Subcutaneous adipose tissue (tissue), 4 donors: ENCODE measurements around the gene NUP35. TPM values are rescaled to one million over a fixed set of nuclear protein-coding genes. Genes with fewer than 3 reads are reported as not detected.

ENCODE experiments used
- total RNA-seq, 4 donors: library from RNA; depleted of rRNA; stranded (reverse); fragments of >200 nt; gene quantifications; one replicate each; pipeline ENCODE4 v1.1.0, GENCODE V29; 2016
- TF ChIP-seq, protein P1 (sequence below): fragments of 450-650 bp; IDR thresholded peaks from one replicate; pipeline ENCODE4 v1.5.1; 2016; ENCODE audit warnings: low read depth, mild to moderate bottlenecking, control low read depth, antibody characterized with exemption, moderate library complexity

The NUP35 gene
- total RNA-seq, 4 donors from 2014 or later = 5.8 to 21.5 (median 10.9) TPM

DNA sequence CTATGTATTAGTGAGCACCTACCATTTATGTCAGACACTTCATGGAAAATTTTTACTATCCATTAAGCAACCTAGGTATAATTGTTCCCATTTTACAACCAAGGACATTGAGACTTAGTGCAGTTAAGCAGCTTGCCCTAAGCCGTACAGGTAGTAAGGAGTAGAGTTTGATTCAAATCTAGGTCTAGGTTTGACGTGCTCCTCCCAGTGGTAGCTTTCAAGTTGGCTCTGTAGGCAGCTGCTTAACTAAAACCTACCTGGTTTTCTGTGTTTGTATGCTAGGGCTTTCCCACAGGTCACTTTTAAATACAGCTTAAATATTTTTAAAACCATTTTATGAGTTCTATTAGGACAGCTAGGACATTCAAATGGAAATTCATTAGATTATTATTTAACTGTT lies 69.7 kb downstream of the NUP35 start:
- TF ChIP-seq, protein P1, sequence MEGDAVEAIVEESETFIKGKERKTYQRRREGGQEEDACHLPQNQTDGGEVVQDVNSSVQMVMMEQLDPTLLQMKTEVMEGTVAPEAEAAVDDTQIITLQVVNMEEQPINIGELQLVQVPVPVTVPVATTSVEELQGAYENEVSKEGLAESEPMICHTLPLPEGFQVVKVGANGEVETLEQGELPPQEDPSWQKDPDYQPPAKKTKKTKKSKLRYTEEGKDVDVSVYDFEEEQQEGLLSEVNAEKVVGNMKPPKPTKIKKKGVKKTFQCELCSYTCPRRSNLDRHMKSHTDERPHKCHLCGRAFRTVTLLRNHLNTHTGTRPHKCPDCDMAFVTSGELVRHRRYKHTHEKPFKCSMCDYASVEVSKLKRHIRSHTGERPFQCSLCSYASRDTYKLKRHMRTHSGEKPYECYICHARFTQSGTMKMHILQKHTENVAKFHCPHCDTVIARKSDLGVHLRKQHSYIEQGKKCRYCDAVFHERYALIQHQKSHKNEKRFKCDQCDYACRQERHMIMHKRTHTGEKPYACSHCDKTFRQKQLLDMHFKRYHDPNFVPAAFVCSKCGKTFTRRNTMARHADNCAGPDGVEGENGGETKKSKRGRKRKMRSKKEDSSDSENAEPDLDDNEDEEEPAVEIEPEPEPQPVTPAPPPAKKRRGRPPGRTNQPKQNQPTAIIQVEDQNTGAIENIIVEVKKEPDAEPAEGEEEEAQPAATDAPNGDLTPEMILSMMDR = no peak

DNA sequence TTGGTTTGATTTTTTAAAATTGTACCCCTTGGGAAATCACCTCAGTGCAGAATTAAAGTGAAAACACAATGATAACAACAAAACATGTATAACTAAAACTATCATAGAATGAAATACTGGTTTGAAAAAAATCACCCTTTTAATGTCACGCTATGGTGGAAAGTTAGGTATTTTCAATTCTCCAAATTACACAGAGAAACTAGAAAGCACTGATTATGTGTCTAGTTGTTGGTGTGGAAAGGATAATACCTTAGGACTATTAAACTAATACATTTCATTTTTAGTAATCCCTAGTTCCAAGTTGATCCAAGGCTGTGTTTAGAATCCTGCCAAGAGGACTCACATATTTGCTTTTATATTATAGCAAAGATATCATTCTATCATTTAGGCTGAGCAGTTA lies 71.2 kb downstream of the NUP35 start:
- TF ChIP-seq, protein P1 = no peak

DNA sequence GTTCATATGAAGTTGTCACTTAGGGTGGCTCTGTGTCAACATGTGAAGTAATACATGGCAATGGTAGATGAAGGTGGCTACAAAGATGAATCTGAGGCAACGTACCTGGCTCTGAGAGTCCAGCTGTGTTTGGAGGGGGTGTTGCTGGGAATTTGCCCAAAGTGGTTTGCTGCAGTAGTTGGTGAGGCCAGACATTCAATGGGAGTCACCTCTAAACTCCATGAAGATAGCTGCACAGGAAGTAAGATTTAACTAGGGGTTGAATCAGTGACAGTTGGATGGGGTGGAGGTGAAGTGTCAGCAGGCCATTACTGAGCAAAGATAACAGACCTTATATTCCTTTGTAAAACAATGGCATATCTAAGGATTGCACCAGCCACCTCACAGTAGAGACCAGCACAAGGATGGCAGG lies 71.8 kb downstream of the NUP35 start:
- TF ChIP-seq, protein P1 = no peak

DNA sequence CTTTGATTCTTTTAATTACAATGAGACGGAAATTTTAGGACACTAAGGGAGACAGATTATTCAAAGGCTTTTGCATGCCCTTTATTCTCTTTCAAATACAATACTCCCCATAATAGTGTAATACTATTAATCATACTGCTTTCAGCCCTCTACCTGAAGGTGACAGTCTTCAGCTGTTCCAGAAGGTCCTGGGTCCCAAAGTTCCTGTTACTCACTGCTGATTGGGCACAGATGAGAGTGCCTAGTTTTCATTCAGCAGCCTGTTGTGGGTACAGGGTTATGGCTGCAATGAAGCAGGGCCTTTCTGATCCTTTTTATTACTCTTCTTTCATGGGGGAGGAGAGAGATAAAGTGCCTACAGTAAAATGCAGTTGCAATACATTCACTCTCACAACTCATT lies 80.2 kb downstream of the NUP35 start:
- TF ChIP-seq, protein P1 = no peak

DNA sequence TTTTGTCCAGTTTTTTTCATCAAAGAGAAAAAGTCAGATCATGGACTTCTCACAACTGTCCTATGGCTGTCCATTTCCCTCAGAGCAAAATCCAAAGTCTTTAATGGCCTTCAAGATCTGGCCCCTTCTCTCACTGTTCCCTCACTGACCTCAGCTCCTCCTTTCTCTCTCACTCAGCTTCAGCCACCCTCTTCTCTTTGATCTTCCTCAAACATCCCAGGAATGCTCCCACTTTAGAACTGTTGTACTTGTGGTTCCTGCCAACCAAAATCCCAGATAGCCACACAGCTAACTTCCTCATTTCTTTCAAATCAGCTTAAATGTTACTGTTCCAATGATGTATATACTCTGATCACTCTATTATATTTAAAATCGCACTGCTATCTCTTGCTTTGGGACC lies 82.9 kb downstream of the NUP35 start:
- TF ChIP-seq, protein P1 = no peak

DNA sequence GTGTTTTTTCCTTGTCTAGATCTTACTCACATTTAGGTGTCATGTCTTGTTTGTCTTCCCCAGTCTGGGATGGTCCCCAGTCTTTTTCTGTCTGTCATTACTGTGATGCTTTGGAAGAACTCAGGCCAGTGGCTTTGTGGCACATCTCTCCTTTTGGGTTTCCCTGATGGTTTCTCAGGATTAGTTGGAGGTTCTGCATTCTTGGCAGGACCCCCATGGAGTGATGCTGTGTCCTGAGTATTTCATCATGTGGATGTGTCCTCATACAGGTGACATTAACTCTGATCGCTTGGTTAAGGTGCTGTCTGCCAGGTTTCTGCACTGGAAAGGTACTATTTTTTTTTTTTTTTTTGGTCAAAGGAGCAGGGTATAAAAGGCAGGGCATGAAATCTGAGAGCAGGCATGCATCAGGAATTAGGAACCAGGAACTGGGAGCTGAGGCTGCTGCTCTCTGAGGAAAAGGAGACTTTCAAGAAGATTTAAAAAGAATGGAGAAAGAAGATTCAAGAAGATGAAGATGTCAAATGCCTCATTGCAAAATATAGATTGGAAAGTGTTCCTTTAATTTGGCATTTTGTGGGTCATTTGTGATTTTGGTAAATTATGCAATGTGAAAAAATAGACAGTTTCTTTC lies 85.3 kb downstream of the NUP35 start:
- TF ChIP-seq, protein P1 = no peak

Other genes with a start within 250 kb of the NUP35 start
- 100 to 1,000 TPM; 123 to 308 (median 157) TPM for gene NCKAP1, start 86.0 kb upstream of the NUP35 start, total RNA-seq
- gene DUSP19, start 45.7 kb upstream of the NUP35 start, total RNA-seq = 1 to 10 TPM in 3 of 4 donors, under 1 TPM in 1; 0.49 to 2.0 (median 1.3) TPM